HUES48 (cell line): ENCODE data around the gene PMM2.

Source experiments
- H3K27ac ChIP-seq: one replicate; pipeline ENCODE4 v1.7.0; 2013; ENCODE audit warnings: low read depth, low read length, inconsistent platforms
- H3K27me3 ChIP-seq: 2 replicates; pipeline ENCODE4 v1.6.1; 2013; ENCODE audit warnings: mild to moderate bottlenecking, low read length; ENCODE audit not compliant: control insufficient read depth, insufficient read depth
- H3K36me3 ChIP-seq: 2 replicates; pipeline ENCODE4 v1.6.1; 2013; ENCODE audit warnings: low read length; ENCODE audit not compliant: control insufficient read depth, insufficient read depth
- H3K4me1 ChIP-seq: 2 replicates; pipeline ENCODE4 v1.6.1; 2013; ENCODE audit warnings: mild to moderate bottlenecking, low read length; ENCODE audit not compliant: control insufficient read depth, insufficient read depth
- H3K4me3 ChIP-seq: 2 replicates; pipeline ENCODE4 v1.5.1; 2013; ENCODE audit warnings: mild to moderate bottlenecking, low read depth, low read length
- H3K9ac ChIP-seq: 2 replicates; pipeline ENCODE4 v1.6.1; 2013; ENCODE audit warnings: mild to moderate bottlenecking, low read depth, low read length, moderate library complexity
- H3K9me3 ChIP-seq: 2 replicates; pipeline ENCODE4 v1.6.1; 2013; ENCODE audit warnings: low read length; ENCODE audit not compliant: control insufficient read depth, insufficient read depth

Gene PMM2

GRCh38 chr16:8845699-8846298, 48.2 kb downstream of the PMM2 start:
- no peak overlapping the region for H3K27ac ChIP-seq
- H3K4me3 ChIP-seq = no peak overlapping the region
- H3K9me3 ChIP-seq = no peaks in the 10 kb centered on the region
- no peak overlapping the region for H3K9ac ChIP-seq
- H3K4me1 ChIP-seq = peaks cover 3% of the 10 kb centered on the region; the same call in 1 of the 2 replicates
- H3K36me3 ChIP-seq = peaks cover 41% of the 10 kb centered on the region
- H3K27me3 ChIP-seq = no peaks in the 10 kb centered on the region

- Histone ChIP-seq H3K4me1 (peaks cover 3% of the 10 kb centered on the region; the same call in 1 of the 2 replicates), H3K36me3 (peaks cover 43% of the 10 kb centered on the region), H3K4me3 (no peak overlapping the region), H3K9me3 (no peaks in the 10 kb centered on the region), H3K27ac (no peak overlapping the region), H3K9ac (no peak overlapping the region), H3K27me3 (no peaks in the 10 kb centered on the region)
These were observed 48.8 kb downstream of the PMM2 start for GRCh38 chr16:8846401-8846932.

GRCh38 chr16:8847145-8847544, 49.5 kb downstream of the PMM2 start:
- Histone ChIP-seq H3K36me3 (peaks cover 50% of the 10 kb centered on the region), H3K27ac (no peak overlapping the region), H3K4me3 (no peak overlapping the region), H3K9ac (no peak overlapping the region), H3K27me3 (no peaks in the 10 kb centered on the region), H3K9me3 (no peaks in the 10 kb centered on the region), H3K4me1 (peaks cover 3% of the 10 kb centered on the region; the same call in 1 of the 2 replicates)

- H3K4me3 ChIP-seq = no peak overlapping the region
- no peak overlapping the region for H3K9ac ChIP-seq
- H3K27me3 ChIP-seq = no peaks in the 10 kb centered on the region
- peaks cover 55% of the 10 kb centered on the region for H3K36me3 ChIP-seq
- H3K9me3 ChIP-seq = no peaks in the 10 kb centered on the region
- H3K27ac ChIP-seq = no peak overlapping the region
- H3K4me1 ChIP-seq = peaks cover 3% of the 10 kb centered on the region; the same call in 1 of the 2 replicates
These were observed 50.0 kb downstream of the PMM2 start for GRCh38 chr16:8847623-8848022.

GRCh38 chr16:8848231-8848938, 50.7 kb downstream of the PMM2 start:
- Histone ChIP-seq H3K4me1 (peaks cover 4% of the 10 kb centered on the region; the same call in 1 of the 2 replicates), H3K27ac (peak overlapping the region; percentile 48), H3K4me3 (no peak overlapping the region), H3K27me3 (no peaks in the 10 kb centered on the region), H3K9me3 (no peaks in the 10 kb centered on the region), H3K9ac (no peak overlapping the region), H3K36me3 (peaks cover 62% of the 10 kb centered on the region)

GRCh38 chr16:8848939-8849391, 51.3 kb downstream of the PMM2 start:
- peaks cover 67% of the 10 kb centered on the region for H3K36me3 ChIP-seq
- H3K4me3 ChIP-seq = no peak overlapping the region
- H3K4me1 ChIP-seq = peaks cover 7% of the 10 kb centered on the region; the same call in 1 of the 2 replicates
- H3K9me3 ChIP-seq = no peaks in the 10 kb centered on the region
- H3K9ac ChIP-seq = no peak overlapping the region
- H3K27me3 ChIP-seq = no peaks in the 10 kb centered on the region
- H3K27ac ChIP-seq = peak overlapping the region; percentile 48

- Histone ChIP-seq H3K4me1 (peaks cover 7% of the 10 kb centered on the region; the same call in 1 of the 2 replicates), H3K4me3 (no peak overlapping the region)
These were observed 51.9 kb downstream of the PMM2 start for GRCh38 chr16:8849411-8850011.

GRCh38 chr16:8850279-8850885, 52.7 kb downstream of the PMM2 start:
- Histone ChIP-seq H3K4me3 (no peak overlapping the region), H3K36me3 (peaks cover 82% of the 10 kb centered on the region), H3K9ac (no peak overlapping the region), H3K9me3 (no peaks in the 10 kb centered on the region), H3K4me1 (peaks cover 7% of the 10 kb centered on the region; the same call in 1 of the 2 replicates), H3K27ac (no peak overlapping the region), H3K27me3 (no peaks in the 10 kb centered on the region)

More at GRCh38 chr16:8849411-8850011, 51.9 kb downstream of the PMM2 start:
- Histone ChIP-seq H3K9ac (no peak overlapping the region), H3K36me3 (peaks cover 73% of the 10 kb centered on the region), H3K27me3 (no peaks in the 10 kb centered on the region), H3K27ac (peak overlapping the region; percentile 24), H3K9me3 (no peaks in the 10 kb centered on the region)

GRCh38 chr16:8851761-8852403, 54.2 kb downstream of the PMM2 start:
- H3K27me3 ChIP-seq = no peaks in the 10 kb centered on the region
- no peak overlapping the region for H3K9ac ChIP-seq
- H3K36me3 ChIP-seq = peaks cover 91% of the 10 kb centered on the region
- H3K9me3 ChIP-seq = no peaks in the 10 kb centered on the region
- no peak overlapping the region for H3K4me3 ChIP-seq
- H3K4me1 ChIP-seq = peaks cover 7% of the 10 kb centered on the region; the same call in 1 of the 2 replicates
- H3K27ac ChIP-seq = no peak overlapping the region

GRCh38 chr16:8852534-8852933, 54.9 kb downstream of the PMM2 start:
- no peaks in the 10 kb centered on the region for H3K27me3 ChIP-seq
- H3K27ac ChIP-seq = peak overlapping the region; percentile 27

More at GRCh38 chr16:8852534-8852933, 54.9 kb downstream of the PMM2 start:
- H3K4me1 ChIP-seq = peaks cover 7% of the 10 kb centered on the region; the same call in 1 of the 2 replicates
- no peak overlapping the region for H3K4me3 ChIP-seq
- no peaks in the 10 kb centered on the region for H3K9me3 ChIP-seq
- H3K9ac ChIP-seq = no peak overlapping the region
- peaks cover 89% of the 10 kb centered on the region for H3K36me3 ChIP-seq
